ENCODE data around the gene TMBIM1. TPM values are rescaled to one million over a fixed set of nuclear protein-coding genes. Genes with fewer than 3 reads are reported as not detected.

TMBIM1 gene
- total RNA-seq, 4 donors from 2014 or later: 272 to 341 (median 287) TPM

DNA sequence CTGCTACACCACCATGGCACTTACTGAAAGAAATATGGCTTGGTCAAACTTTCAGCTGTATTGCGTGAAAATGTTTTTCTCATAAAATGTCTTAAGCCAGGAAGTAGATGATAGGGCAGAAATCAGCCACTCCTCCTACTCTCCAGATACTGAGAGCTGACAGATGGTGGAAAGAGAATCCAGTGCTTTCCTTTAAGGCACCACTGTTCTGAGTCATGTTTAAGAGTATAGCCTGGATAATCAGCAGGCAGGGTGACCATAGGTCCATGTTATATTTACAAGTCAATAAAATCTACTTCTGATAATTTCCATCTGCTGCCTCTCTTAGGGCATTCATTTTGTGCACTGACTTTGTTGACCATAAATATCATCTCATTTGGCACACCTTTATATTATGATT is 53.4 kb downstream of the TMBIM1 start:
- H3K9me3 ChIP-seq: no peaks in the 10 kb centered on the region
- intact Hi-C loops (cut with DNase I): no loop called here
- H3K27me3 ChIP-seq: no peaks in the 10 kb centered on the region
- TF ChIP-seq, protein P1, sequence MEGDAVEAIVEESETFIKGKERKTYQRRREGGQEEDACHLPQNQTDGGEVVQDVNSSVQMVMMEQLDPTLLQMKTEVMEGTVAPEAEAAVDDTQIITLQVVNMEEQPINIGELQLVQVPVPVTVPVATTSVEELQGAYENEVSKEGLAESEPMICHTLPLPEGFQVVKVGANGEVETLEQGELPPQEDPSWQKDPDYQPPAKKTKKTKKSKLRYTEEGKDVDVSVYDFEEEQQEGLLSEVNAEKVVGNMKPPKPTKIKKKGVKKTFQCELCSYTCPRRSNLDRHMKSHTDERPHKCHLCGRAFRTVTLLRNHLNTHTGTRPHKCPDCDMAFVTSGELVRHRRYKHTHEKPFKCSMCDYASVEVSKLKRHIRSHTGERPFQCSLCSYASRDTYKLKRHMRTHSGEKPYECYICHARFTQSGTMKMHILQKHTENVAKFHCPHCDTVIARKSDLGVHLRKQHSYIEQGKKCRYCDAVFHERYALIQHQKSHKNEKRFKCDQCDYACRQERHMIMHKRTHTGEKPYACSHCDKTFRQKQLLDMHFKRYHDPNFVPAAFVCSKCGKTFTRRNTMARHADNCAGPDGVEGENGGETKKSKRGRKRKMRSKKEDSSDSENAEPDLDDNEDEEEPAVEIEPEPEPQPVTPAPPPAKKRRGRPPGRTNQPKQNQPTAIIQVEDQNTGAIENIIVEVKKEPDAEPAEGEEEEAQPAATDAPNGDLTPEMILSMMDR (IDR thresholded peaks at IDR 0.05): no peak
- TF ChIP-seq POLR2A (IDR thresholded peaks at IDR 0.05): no peak
- 92 to 96% methylated on average over 1 of the region's 1 CpG for WGBS, 2 donors
- H3K36me3 ChIP-seq: peaks cover 31 to 52% of the 10 kb centered on the region in 2 donors
- H3K27ac ChIP-seq: no peak overlapping the region
- H3K4me3 ChIP-seq (replicated peaks in 1 of 3): no peak overlapping the region
- no peak for DNase-seq
- no peaks in the 10 kb centered on the region for H3K4me1 ChIP-seq

DNA sequence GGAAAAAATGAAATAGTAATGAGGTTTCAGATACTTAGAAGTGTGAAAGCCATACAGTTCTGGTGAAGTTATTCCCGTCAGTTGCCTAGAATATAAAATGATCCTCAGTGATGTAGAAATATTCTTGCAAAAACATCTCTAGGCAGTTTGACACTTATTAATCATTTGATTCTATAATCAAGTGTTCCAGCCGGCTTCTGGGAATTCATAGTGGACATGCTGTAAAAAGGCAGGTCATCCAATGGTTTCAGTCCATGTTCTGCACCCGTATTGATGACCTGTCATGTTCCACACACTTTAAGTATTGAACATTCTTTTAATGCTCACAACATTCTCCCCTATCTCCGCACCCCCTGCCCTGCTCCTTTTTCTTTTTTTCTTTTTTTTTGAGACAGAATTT is 55.5 kb downstream of the TMBIM1 start:
- TF ChIP-seq POLR2A (IDR thresholded peaks at IDR 0.05): no peak
- TF ChIP-seq, protein P1 (IDR thresholded peaks at IDR 0.05): no peak
- H3K9me3 ChIP-seq: no peaks in the 10 kb centered on the region
- H3K4me3 ChIP-seq (replicated peaks in 1 of 3): no peak overlapping the region
- no peak overlapping the region for H3K27ac ChIP-seq
- DNase-seq: no peak
- H3K4me1 ChIP-seq: no peaks in the 10 kb centered on the region
- intact Hi-C loops (cut with DNase I): no loop called here
- WGBS, 2 donors: 94 to 96% methylated on average over 4 of the region's 4 CpGs
- no peaks in the 10 kb centered on the region for H3K27me3 ChIP-seq
- peaks cover 38 to 57% of the 10 kb centered on the region in 2 donors for H3K36me3 ChIP-seq

DNA sequence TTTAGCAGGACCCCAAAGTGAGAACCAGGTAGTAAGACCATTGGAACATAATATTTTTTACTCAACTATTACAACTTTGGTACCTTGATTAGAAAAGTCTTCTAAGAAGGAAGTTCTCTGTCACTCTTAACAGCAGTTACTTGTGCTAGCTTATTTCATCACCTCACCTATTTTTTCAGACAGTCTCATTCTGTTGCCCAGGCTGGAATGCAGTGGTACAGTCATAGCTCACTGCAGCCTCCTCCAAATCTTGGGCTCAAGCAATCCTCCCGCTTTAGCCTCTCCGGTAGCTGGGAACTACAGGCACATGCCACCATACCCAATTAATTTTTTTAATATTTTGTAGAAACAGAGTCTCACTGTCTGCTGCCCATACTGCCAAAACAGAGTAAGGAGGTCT is 57.3 kb downstream of the TMBIM1 start:
- intact Hi-C loops (cut with DNase I): no loop called here
- no peak overlapping the region for H3K27ac ChIP-seq
- H3K4me3 ChIP-seq (replicated peaks in 1 of 3): no peak overlapping the region
- no peak for DNase-seq
- H3K4me1 ChIP-seq: peaks cover 0 to under 1% of the 10 kb centered on the region in 2 donors
- TF ChIP-seq POLR2A (IDR thresholded peaks at IDR 0.05): no peak
- TF ChIP-seq, protein P1 (IDR thresholded peaks at IDR 0.05): no peak
- WGBS, 2 donors: 96 to 100% methylated on average over 2 of the region's 2 CpGs
- no peaks in the 10 kb centered on the region for H3K9me3 ChIP-seq
- peaks cover 49 to 67% of the 10 kb centered on the region in 2 donors for H3K36me3 ChIP-seq
- no peaks in the 10 kb centered on the region for H3K27me3 ChIP-seq

DNA sequence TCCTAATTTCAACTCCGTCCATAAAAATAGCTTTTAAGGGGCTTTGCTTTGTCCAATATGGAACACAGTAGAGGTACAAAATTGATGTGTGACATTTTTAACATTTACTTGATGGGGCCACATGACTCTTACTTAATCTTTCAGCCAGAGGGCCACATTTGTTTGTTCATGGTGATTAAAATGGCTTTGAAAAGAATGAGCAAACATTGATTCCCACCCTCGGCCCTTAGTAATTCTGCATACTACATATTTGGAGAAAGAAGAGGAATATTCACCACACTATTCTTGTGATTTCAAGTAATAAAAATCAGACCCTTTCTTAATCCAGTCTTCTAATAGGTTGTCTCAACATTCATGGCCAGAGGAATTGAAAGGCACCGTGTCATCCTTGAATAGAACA is 57.8 kb downstream of the TMBIM1 start:
- H3K36me3 ChIP-seq: peaks cover 49 to 67% of the 10 kb centered on the region in 2 donors

DNA sequence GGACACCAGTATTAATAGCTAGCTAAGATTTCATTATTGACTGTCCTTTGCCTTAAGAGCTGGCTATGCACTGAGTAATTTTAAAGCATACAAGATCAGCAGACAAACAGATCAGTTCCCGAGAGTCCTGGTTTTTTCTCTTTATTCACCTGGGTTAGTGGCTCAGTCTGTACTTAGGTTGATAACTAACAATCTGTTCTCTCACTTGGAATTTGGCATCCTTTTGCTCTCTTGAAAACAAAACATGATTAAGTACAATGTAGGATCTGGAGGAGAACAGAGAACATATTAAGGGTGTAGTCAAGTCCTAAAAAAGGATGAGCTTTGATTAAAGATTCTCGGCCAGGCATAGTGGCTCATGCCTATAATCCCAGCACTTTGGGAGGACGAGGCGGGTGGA is 58.8 kb downstream of the TMBIM1 start:
- Histone ChIP-seq H3K4me1 (peaks cover 0 to 10% of the 10 kb centered on the region in 2 donors), H3K4me3 (replicated peaks in 1 of 3) (no peak overlapping the region), H3K27me3 (no peaks in the 10 kb centered on the region), H3K27ac (no peak overlapping the region), H3K36me3 (peaks cover 53 to 61% of the 10 kb centered on the region in 2 donors), H3K9me3 (no peaks in the 10 kb centered on the region)
- TF ChIP-seq POLR2A (IDR thresholded peaks at IDR 0.05): no peak
- TF ChIP-seq, protein P1 (IDR thresholded peaks at IDR 0.05): no peak
- no peak for DNase-seq
- WGBS, 2 donors: 91 to 93% methylated on average over 4 of the region's 4 CpGs
- intact Hi-C loops (cut with DNase I): no loop called here

More for the DNA sequence above, 57.8 kb downstream of the TMBIM1 start:
- intact Hi-C loops (cut with DNase I): no loop called here
- Histone ChIP-seq H3K4me3 (replicated peaks in 1 of 3) (no peak overlapping the region), H3K27ac (no peak overlapping the region), H3K27me3 (no peaks in the 10 kb centered on the region), H3K9me3 (no peaks in the 10 kb centered on the region), H3K4me1 (peaks cover 0 to 5% of the 10 kb centered on the region in 2 donors)
- WGBS, 2 donors: 61 to 63% methylated on average over 3 of the region's 3 CpGs
- DNase-seq: no peak
- no peak for TF ChIP-seq POLR2A (IDR thresholded peaks at IDR 0.05)
- TF ChIP-seq, protein P1 (IDR thresholded peaks at IDR 0.05): no peak

Measured in thyroid gland (tissue), 4 donors.